ENCODE data around the gene AHCYL1. TPM values are rescaled to one million over a fixed set of nuclear protein-coding genes. Genes with fewer than 3 reads are reported as not detected.

Gene AHCYL1
- total RNA-seq, 3 donors from 2014 or later (not counting 1 experiment from before 2014, with no cell fraction given): 23.3 to 30.0 (median 29.1) TPM

- Histone ChIP-seq H3K27me3 (ENCODE audit: control insufficient read depth, insufficient read depth, low read length) (peaks cover 3% of the 10 kb centered on the region), H3K27ac (ENCODE audit: low read length) (no peak overlapping the region), H3K4me3 (ENCODE audit: low read length) (no peak overlapping the region), H3K9me3 (ENCODE audit: control insufficient read depth, insufficient read depth, low read length) (no peaks in the 10 kb centered on the region), H3K36me3 (ENCODE audit: control insufficient read depth, insufficient read depth, low read length) (no peaks in the 10 kb centered on the region), H3K4me1 (ENCODE audit: control insufficient read depth, insufficient read depth, low read length) (no peaks in the 10 kb centered on the region)
- ATAC-seq (no peak), DNase-seq (no peak)
- 87% methylated on average over 3 of the region's 3 CpGs for WGBS (ENCODE audit: insufficient coverage)
- intact Hi-C loops (cut with micrococcal nuclease): no loop called here
- no peaks in the 10 kb centered on the region for H3K9me3 Mint-ChIP-seq
- H3K36me3 Mint-ChIP-seq: no peaks in the 10 kb centered on the region
- H3K4me3 Mint-ChIP-seq: no peak overlapping the region
- H3K4me1 Mint-ChIP-seq: no peaks in the 10 kb centered on the region
- TF ChIP-seq, protein P1, sequence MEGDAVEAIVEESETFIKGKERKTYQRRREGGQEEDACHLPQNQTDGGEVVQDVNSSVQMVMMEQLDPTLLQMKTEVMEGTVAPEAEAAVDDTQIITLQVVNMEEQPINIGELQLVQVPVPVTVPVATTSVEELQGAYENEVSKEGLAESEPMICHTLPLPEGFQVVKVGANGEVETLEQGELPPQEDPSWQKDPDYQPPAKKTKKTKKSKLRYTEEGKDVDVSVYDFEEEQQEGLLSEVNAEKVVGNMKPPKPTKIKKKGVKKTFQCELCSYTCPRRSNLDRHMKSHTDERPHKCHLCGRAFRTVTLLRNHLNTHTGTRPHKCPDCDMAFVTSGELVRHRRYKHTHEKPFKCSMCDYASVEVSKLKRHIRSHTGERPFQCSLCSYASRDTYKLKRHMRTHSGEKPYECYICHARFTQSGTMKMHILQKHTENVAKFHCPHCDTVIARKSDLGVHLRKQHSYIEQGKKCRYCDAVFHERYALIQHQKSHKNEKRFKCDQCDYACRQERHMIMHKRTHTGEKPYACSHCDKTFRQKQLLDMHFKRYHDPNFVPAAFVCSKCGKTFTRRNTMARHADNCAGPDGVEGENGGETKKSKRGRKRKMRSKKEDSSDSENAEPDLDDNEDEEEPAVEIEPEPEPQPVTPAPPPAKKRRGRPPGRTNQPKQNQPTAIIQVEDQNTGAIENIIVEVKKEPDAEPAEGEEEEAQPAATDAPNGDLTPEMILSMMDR (IDR thresholded peaks at IDR 0.05): no peak
- H3K27me3 Mint-ChIP-seq (ENCODE audit: low read depth in 2 of 2): peaks cover 26 to 52% of the 10 kb centered on the region in 2 donors
- H3K27ac Mint-ChIP-seq: no peak overlapping the region
Measured at GRCh38 chr1:109974191-109974590, 10.4 kb upstream of the AHCYL1 start.

DNA sequence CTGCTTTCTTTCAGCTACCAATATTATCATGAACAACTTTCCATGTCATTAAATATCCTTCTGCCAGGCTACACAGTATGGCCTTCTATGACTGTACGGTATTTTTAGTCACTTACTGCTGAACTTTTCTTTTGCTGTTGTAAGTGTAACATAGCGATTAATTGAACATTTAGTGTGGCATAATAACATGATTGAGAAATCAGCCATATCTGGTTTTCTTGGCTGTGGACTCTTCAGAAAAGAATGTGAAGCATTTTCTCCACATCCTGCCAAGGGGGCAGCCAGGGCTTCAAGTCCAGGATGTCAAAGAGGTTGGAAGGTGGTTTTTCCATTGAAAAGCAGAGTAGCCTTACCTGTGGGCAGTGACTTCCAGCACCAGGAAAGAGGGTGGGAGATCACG, 8.8 kb upstream of the AHCYL1 start:
- ATAC-seq (no peak), DNase-seq (no peak)
- no peak overlapping the region for H3K4me3 ChIP-seq (ENCODE audit: low read length)
- H3K4me3 Mint-ChIP-seq: no peak overlapping the region
- no peak overlapping the region for H3K27ac Mint-ChIP-seq
- no peaks in the 10 kb centered on the region for H3K4me1 ChIP-seq (ENCODE audit: control insufficient read depth, insufficient read depth, low read length)
- peaks cover 9% of the 10 kb centered on the region for H3K27me3 ChIP-seq (ENCODE audit: control insufficient read depth, insufficient read depth, low read length)
- no peak overlapping the region for H3K27ac ChIP-seq (ENCODE audit: low read length)
- intact Hi-C loops (cut with micrococcal nuclease): no loop called here
- 95% methylated on average over 3 of the region's 3 CpGs for WGBS (ENCODE audit: insufficient coverage)
- H3K36me3 ChIP-seq (ENCODE audit: control insufficient read depth, insufficient read depth, low read length): no peaks in the 10 kb centered on the region
- H3K4me1 Mint-ChIP-seq: no peaks in the 10 kb centered on the region
- peaks cover 27 to 61% of the 10 kb centered on the region in 2 donors for H3K27me3 Mint-ChIP-seq (ENCODE audit: low read depth in 2 of 2)
- TF ChIP-seq, protein P1 (IDR thresholded peaks at IDR 0.05): no peak
- no peaks in the 10 kb centered on the region for H3K36me3 Mint-ChIP-seq
- no peaks in the 10 kb centered on the region for H3K9me3 ChIP-seq (ENCODE audit: control insufficient read depth, insufficient read depth, low read length)
- H3K9me3 Mint-ChIP-seq: no peaks in the 10 kb centered on the region

DNA sequence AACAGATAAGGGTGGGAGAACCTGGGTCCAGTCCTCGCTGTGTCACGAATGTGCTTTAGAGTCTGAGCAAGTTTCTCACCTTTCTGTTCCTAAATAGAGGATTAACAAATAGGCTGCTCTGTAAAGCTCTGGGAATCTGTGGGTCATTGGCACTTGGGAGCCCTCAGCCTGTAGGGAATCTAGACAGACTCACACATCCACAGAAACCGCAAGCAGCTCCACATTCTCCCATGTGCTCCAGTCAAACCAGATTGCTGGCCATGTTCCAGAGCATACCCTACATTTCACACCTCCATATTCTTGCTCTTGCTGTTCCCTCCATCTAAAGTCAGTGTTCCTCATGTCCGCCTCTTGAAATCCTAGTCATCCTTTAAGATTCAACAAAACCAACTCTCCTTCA, 7.8 kb upstream of the AHCYL1 start:
- Histone ChIP-seq H3K4me1 (ENCODE audit: control insufficient read depth, insufficient read depth, low read length) (no peaks in the 10 kb centered on the region), H3K27ac (ENCODE audit: low read length) (no peak overlapping the region), H3K27me3 (ENCODE audit: control insufficient read depth, insufficient read depth, low read length) (peaks cover 11% of the 10 kb centered on the region), H3K9me3 (ENCODE audit: control insufficient read depth, insufficient read depth, low read length) (no peaks in the 10 kb centered on the region), H3K4me3 (ENCODE audit: low read length) (no peak overlapping the region), H3K36me3 (ENCODE audit: control insufficient read depth, insufficient read depth, low read length) (no peaks in the 10 kb centered on the region)
- TF ChIP-seq, protein P1 (IDR thresholded peaks at IDR 0.05): no peak
- intact Hi-C loops (cut with micrococcal nuclease): no loop called here
- Mint-ChIP-seq H3K4me1 (no peaks in the 10 kb centered on the region), H3K27ac (no peak overlapping the region), H3K9me3 (no peaks in the 10 kb centered on the region), H3K4me3 (no peak overlapping the region), H3K36me3 (no peaks in the 10 kb centered on the region), H3K27me3 (ENCODE audit: low read depth in 2 of 2) (peaks cover 28 to 50% of the 10 kb centered on the region in 2 donors)
- no peak for DNase-seq
- 96% methylated on average over 4 of the region's 4 CpGs for WGBS (ENCODE audit: insufficient coverage)
- no peak for ATAC-seq

GRCh38 chr1:109977225-109977624, 7.3 kb upstream of the AHCYL1 start:
- 95% methylated on average over 7 of the region's 8 CpGs for WGBS (ENCODE audit: insufficient coverage)
- TF ChIP-seq, protein P1 (IDR thresholded peaks at IDR 0.05): no peak

More at GRCh38 chr1:109977225-109977624, 7.3 kb upstream of the AHCYL1 start:
- Histone ChIP-seq H3K4me3 (ENCODE audit: low read length) (no peak overlapping the region), H3K4me1 (ENCODE audit: control insufficient read depth, insufficient read depth, low read length) (no peaks in the 10 kb centered on the region), H3K27me3 (ENCODE audit: control insufficient read depth, insufficient read depth, low read length) (peaks cover 11% of the 10 kb centered on the region), H3K36me3 (ENCODE audit: control insufficient read depth, insufficient read depth, low read length) (no peaks in the 10 kb centered on the region), H3K9me3 (ENCODE audit: control insufficient read depth, insufficient read depth, low read length) (no peaks in the 10 kb centered on the region), H3K27ac (ENCODE audit: low read length) (no peak overlapping the region)
- Mint-ChIP-seq H3K27me3 (ENCODE audit: low read depth in 2 of 2) (peaks cover 28 to 46% of the 10 kb centered on the region in 2 donors), H3K4me1 (no peaks in the 10 kb centered on the region), H3K9me3 (no peaks in the 10 kb centered on the region), H3K4me3 (no peak overlapping the region), H3K36me3 (no peaks in the 10 kb centered on the region), H3K27ac (no peak overlapping the region)
- intact Hi-C loops (cut with micrococcal nuclease): no loop called here
- ATAC-seq (no peak), DNase-seq (no peak)
